Measurements from ENCODE around the gene HIGD1B. TPM values are rescaled to one million over a fixed set of nuclear protein-coding genes. Genes with fewer than 3 reads are reported as not detected.
A peak's percentile ranks its signal among the peaks of the same experiment; 100 is the strongest.

Gene HIGD1B
- total and polyA plus RNA-seq, 2 of the 13 experiments (the other 11 are each of a cell fraction or from before 2014, with no cell fraction given) = not detected

DNA sequence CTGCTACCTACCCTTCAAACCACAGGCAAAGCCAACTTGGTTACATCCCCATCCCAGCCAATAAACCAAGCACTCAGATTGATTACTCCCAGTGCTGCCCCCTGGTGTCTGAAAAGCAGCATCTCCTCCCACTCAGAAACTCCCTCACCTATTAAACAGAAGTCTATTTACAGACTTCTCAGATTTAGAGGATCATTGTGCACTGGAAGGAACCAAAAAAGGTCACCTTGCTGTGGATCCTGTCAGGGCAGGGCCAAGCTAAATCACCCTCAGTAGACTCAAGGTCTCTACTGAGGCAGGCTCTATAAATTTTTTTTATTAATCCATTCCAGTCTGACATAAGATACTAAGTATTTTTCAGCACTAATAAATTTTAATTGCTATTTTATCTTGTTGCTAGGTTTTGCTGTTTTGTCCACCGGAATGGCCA is 17.6 kb downstream of the HIGD1B start:
- 56% methylated on average over 1 of the region's 1 CpG for whole genome bisulfite sequencing (ENCODE audit: low lambda C conversion rate)
- in situ Hi-C loops (cut with HindIII; ENCODE audit: extremely low pct_ligation_motif_present, low pct_unique_long_range_greater_than_20kb) = loop anchor here (5.0 kb wide), 1 partner anchor 88 kb away; no protein-coding TSS in a partner anchor
- H2AFZ ChIP-seq (ENCODE audit: low read length) = no peak overlapping the region
- no peak overlapping the region for H3K27ac ChIP-seq (ENCODE audit: extremely low read length, insufficient read depth, low read length)
- H3K4me3 ChIP-seq (replicated peaks in 1 of 3; ENCODE audit: insufficient read depth in 1 of 3, low read depth in 2 of 3, low read length in 3 of 3) = no peak overlapping the region
- FAIRE-seq = peak; percentile 77
- H3K4me2 ChIP-seq (ENCODE audit: low read depth, low read length) = no peak overlapping the region
- H4K20me1 ChIP-seq (ENCODE audit: insufficient read depth, low read length) = 0 out of 2 replicates have a peak, but pooled peaks cover 4% of the 10 kb centered on the region
- peaks cover 41 to 80% of the 10 kb centered on the region in 2 experiments for H3K36me3 ChIP-seq (replicated peaks in 1 of 2; ENCODE audit: control insufficient read depth in 1 of 2, insufficient read depth in 2 of 2, low read length in 2 of 2)
- H3K79me2 ChIP-seq (ENCODE audit: insufficient read depth, low read length) = no peaks in the 10 kb centered on the region
- H3K4me1 ChIP-seq (ENCODE audit: insufficient read depth, low read length) = peaks cover 36% of the 10 kb centered on the region
- no peaks in the 10 kb centered on the region for H3K27me3 ChIP-seq (ENCODE audit: control insufficient read depth in 1 of 2, insufficient read depth in 2 of 2, low read length in 2 of 2)
- no TSS peak for BruUV-seq (replicated peaks)
- no peaks in the 10 kb centered on the region for H3K9me3 ChIP-seq (ENCODE audit: low read length)
- H3K9ac ChIP-seq (ENCODE audit: insufficient read depth, low read depth, low read length) = no peak overlapping the region
- POLR2A ChIA-PET = no interaction called here
- DNase-seq (ENCODE audit: low spot score) = peak; percentile 71
- ATAC-seq = peak; percentile 65
- intact Hi-C loops (cut with micrococcal nuclease; ENCODE audit: unreplicated experiment) = loop anchor here (1.0 kb wide), 2 partner anchors 86 to 90 kb away; no protein-coding TSS in a partner anchor
- CTCF ChIA-PET (ENCODE audit: low intra/inter-chr PET ratio, low total read pairs) = interaction anchor here (1.2 to 3.8 kb wide), 5 partner anchors 83 to 331 kb away, joined by 3 to 66 read pairs (median 6); no protein-coding TSS in a partner anchor
- no peak for TF ChIP-seq SAFB2 (CRISPR knock-in tag; IDR thresholded peaks at IDR 0.05; ENCODE audit: borderline replicate concordance, low read depth)
- TF ChIP-seq ARID4A (CRISPR knock-in tag; IDR thresholded peaks at IDR 0.05; ENCODE audit: borderline replicate concordance) = no peak
- TF ChIP-seq ZNF782 (CRISPR knock-in tag; IDR thresholded peaks at IDR 0.05; ENCODE audit: borderline replicate concordance) = no peak
- TF ChIP-seq NFRKB (IDR thresholded peaks at IDR 0.05) = no peak
- TF ChIP-seq DMAP1 (CRISPR knock-in tag; IDR thresholded peaks at IDR 0.05) = no peak
- TF ChIP-seq MIER3 (CRISPR knock-in tag; IDR thresholded peaks at IDR 0.05; ENCODE audit: borderline replicate concordance) = no peak
- TF ChIP-seq SOX6 (IDR thresholded peaks at IDR 0.05) = no peak
- TF ChIP-seq SOX6 (CRISPR knock-in tag; IDR thresholded peaks at IDR 0.05) = no peak
- peak; percentile 54 for TF ChIP-seq XRCC5 (optimal IDR thresholded peaks at IDR 0.05; ENCODE audit: low read length)
- TF ChIP-seq TRAFD1 (CRISPR knock-in tag; IDR thresholded peaks at IDR 0.05; ENCODE audit: borderline replicate concordance) = 0 out of 2 replicates have a peak, but pooled peaks have one; percentile 47
- 0 out of 2 replicates have a peak, but pooled peaks have one; percentile 17 for TF ChIP-seq SAP130 (CRISPR knock-in tag; IDR thresholded peaks at IDR 0.05; ENCODE audit: low read depth)
- peak; percentile 95 for TF ChIP-seq SMC3 (IDR thresholded peaks at IDR 0.05; ENCODE audit: low read length)
- TF ChIP-seq SALL2 (CRISPR knock-in tag; IDR thresholded peaks at IDR 0.05) = 0 out of 2 replicates have a peak, but pooled peaks have one; percentile 41
- TF ChIP-seq NFYC (CRISPR knock-in tag; IDR thresholded peaks at IDR 0.05) = no peak
- no peak for TF ChIP-seq ZFYVE20 (CRISPR knock-in tag; IDR thresholded peaks at IDR 0.05; ENCODE audit: borderline replicate concordance, low read depth)
- TF ChIP-seq MLLT10 (CRISPR knock-in tag; IDR thresholded peaks at IDR 0.05) = no peak
- TF ChIP-seq AHR (CRISPR knock-in tag; IDR thresholded peaks at IDR 0.05) = no peak
- no peak for TF ChIP-seq HNRNPLL (IDR thresholded peaks at IDR 0.05; ENCODE audit: low read depth, low read length, poor library complexity, severe bottlenecking)

Measured in HepG2 (cell line).